ENCODE results near the gene SON.
A peak's percentile ranks its signal among the peaks of the same experiment; 100 is the strongest.

Gene SON

DNA sequence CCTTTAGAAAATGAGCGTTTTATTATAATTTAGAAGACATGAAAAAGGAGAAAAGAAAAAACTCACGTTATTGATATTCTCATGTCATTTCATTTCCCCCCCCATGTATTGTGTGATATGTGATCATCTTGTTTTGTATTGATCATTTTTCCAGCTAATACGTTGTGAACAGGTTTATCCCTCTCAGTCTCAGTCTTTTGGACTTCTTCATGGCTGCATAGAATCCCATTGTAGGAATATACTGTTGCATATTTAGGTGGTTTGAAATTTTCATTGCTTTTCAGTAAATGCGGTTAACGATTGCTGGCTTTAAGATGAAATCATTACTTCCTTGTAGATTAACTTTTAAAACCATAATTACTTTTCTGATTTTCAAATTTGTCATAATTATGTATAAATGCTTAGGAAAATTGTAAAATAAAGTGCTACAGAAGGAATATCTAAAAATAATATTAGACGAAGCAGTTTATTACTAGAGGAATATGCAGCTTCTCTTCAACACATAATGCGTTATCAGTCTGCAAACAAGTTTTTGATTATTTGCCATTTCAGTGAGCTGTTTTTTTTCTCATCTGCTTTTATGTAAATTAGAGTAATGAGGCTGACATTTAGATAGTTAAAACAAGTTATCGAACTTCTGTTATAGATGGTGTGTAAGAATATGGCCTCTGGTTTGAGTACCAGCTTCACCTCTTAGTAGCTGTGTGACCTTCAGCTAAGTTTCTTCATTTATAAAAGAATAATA, 1.8 kb downstream of the SON start:
- Histone ChIP-seq H3K4me1 (ENCODE audit: low read length) (peaks cover 21% of the 10 kb centered on the region), H3K27ac (ENCODE audit: low read length) (no peak overlapping the region), H3K36me3 (replicated peaks; ENCODE audit: low read depth, low read length) (peaks cover 31% of the 10 kb centered on the region), H2AFZ (ENCODE audit: low read depth, low read length) (no peak overlapping the region), H4K20me1 (ENCODE audit: insufficient read depth, low read length) (peaks cover 39% of the 10 kb centered on the region), H3K27me3 (ENCODE audit: low read depth, low read length) (no peaks in the 10 kb centered on the region), H3K9me3 (ENCODE audit: insufficient read depth, low read length) (no peaks in the 10 kb centered on the region), H3K79me2 (ENCODE audit: low read length) (peaks cover 97% of the 10 kb centered on the region), H3K4me2 (ENCODE audit: low read length) (peak overlapping the region; percentile 99), H3K4me3 (ENCODE audit: low read length) (peak overlapping the region; percentile 85), H3K9ac (ENCODE audit: low read length) (peak overlapping the region; percentile 90)
- TF ChIP-seq CTCF (IDR thresholded peaks at IDR 0.05; ENCODE audit: low read depth, low read length) (no peak), EZH2phosphoT487 (IDR thresholded peaks at IDR 0.05; ENCODE audit: low read depth) (no peak)

GRCh38 chr21:33546086-33546485, 3.2 kb downstream of the SON start:
- H3K79me2 ChIP-seq (ENCODE audit: low read length), result peaks cover 97% of the 10 kb centered on the region
- no peaks in the 10 kb centered on the region for H3K9me3 ChIP-seq (ENCODE audit: insufficient read depth, low read length)
- no peak overlapping the region for H3K27ac ChIP-seq (ENCODE audit: low read length)
- H3K4me3 ChIP-seq (ENCODE audit: low read length), result no peak overlapping the region
- TF ChIP-seq CTCF (IDR thresholded peaks at IDR 0.05; ENCODE audit: low read depth, low read length), result no peak
- no peak for TF ChIP-seq EZH2phosphoT487 (IDR thresholded peaks at IDR 0.05; ENCODE audit: low read depth)
- peaks cover 52% of the 10 kb centered on the region for H4K20me1 ChIP-seq (ENCODE audit: insufficient read depth, low read length)
- H3K36me3 ChIP-seq (replicated peaks; ENCODE audit: low read depth, low read length), result peaks cover 36% of the 10 kb centered on the region
- H3K4me2 ChIP-seq (ENCODE audit: low read length), result 0 out of 2 replicates have a peak overlapping the region, but pooled peaks have one; percentile 33
- no peaks in the 10 kb centered on the region for H3K27me3 ChIP-seq (ENCODE audit: low read depth, low read length)
- H3K9ac ChIP-seq (ENCODE audit: low read length), result no peak overlapping the region
- H3K4me1 ChIP-seq (ENCODE audit: low read length), result peaks cover 13% of the 10 kb centered on the region
- H2AFZ ChIP-seq (ENCODE audit: low read depth, low read length), result no peak overlapping the region

GRCh38 chr21:33549848-33550771, 7.3 kb downstream of the SON start:
- Histone ChIP-seq H3K27ac (ENCODE audit: low read length) (no peak overlapping the region), H3K4me1 (ENCODE audit: low read length) (peaks cover 7% of the 10 kb centered on the region), H3K9me3 (ENCODE audit: insufficient read depth, low read length) (no peaks in the 10 kb centered on the region), H3K4me2 (ENCODE audit: low read length) (no peak overlapping the region), H4K20me1 (ENCODE audit: insufficient read depth, low read length) (peaks cover 73% of the 10 kb centered on the region), H2AFZ (ENCODE audit: low read depth, low read length) (no peak overlapping the region), H3K27me3 (ENCODE audit: low read depth, low read length) (no peaks in the 10 kb centered on the region), H3K4me3 (ENCODE audit: low read length) (no peak overlapping the region), H3K36me3 (replicated peaks; ENCODE audit: low read depth, low read length) (peaks cover 71% of the 10 kb centered on the region), H3K9ac (ENCODE audit: low read length) (no peak overlapping the region), H3K79me2 (ENCODE audit: low read length) (peaks cover 100% of the 10 kb centered on the region)
- TF ChIP-seq EZH2phosphoT487 (IDR thresholded peaks at IDR 0.05; ENCODE audit: low read depth) (no peak), CTCF (IDR thresholded peaks at IDR 0.05; ENCODE audit: low read depth, low read length) (no peak)
